ENCODE data around the gene SPOCD1. TPM values are rescaled to one million over a fixed set of nuclear protein-coding genes. Genes with fewer than 3 reads are reported as not detected.

SPOCD1 gene
- total and polyA plus RNA-seq, 2 of the 4 experiments (the other 2 are of a cell fraction) = 59.7 to 132 TPM

GRCh38 chr1:31792541-31792940, 23.3 kb downstream of the SPOCD1 start:
- no peak overlapping the region for H2BK15ac ChIP-seq (ENCODE audit: low read depth, low read length)
- no peak for TF ChIP-seq CHD1 (IDR thresholded peaks at IDR 0.05; ENCODE audit: low read depth, low read length)
- TF ChIP-seq MXI1 (IDR thresholded peaks at IDR 0.05; ENCODE audit: borderline replicate concordance, low read depth, low read length) = no peak
- TF ChIP-seq CTCF (conservative IDR thresholded peaks at IDR 0.05; ENCODE audit: low read depth, low read length) = no peak
- TF ChIP-seq RAD21 (IDR thresholded peaks at IDR 0.05; ENCODE audit: low read length) = no peak
- TF ChIP-seq USF2 (IDR thresholded peaks at IDR 0.05; ENCODE audit: low read depth, low read length) = no peak
- no peak for TF ChIP-seq MAFK (IDR thresholded peaks at IDR 0.05; ENCODE audit: low read depth, low read length)
- no peak for TF ChIP-seq ELK1 (IDR thresholded peaks at IDR 0.05; ENCODE audit: borderline replicate concordance, low read depth, low read length)
- no peak for TF ChIP-seq RFX5 (IDR thresholded peaks at IDR 0.05; ENCODE audit: low read depth, low read length)
- TF ChIP-seq SMC3 (IDR thresholded peaks at IDR 0.05; ENCODE audit: low read depth, low read length) = no peak
- no peak for TF ChIP-seq POLR2A (IDR thresholded peaks at IDR 0.05; ENCODE audit: low read depth, low read length)
- no peak for TF ChIP-seq NFE2L2 (IDR thresholded peaks at IDR 0.05; ENCODE audit: low read depth, low read length)
- no peak for TF ChIP-seq BHLHE40 (IDR thresholded peaks at IDR 0.05; ENCODE audit: low read depth, low read length)
- no peak for TF ChIP-seq MAZ (IDR thresholded peaks at IDR 0.05; ENCODE audit: borderline replicate concordance, low read depth, low read length)
- no peak overlapping the region for H3K9ac ChIP-seq (ENCODE audit: low read depth, low read length)
- no peak overlapping the region for H3K4me2 ChIP-seq (ENCODE audit: low read depth, low read length)
- peaks cover 21% of the 10 kb centered on the region for H3K4me1 ChIP-seq (ENCODE audit: control insufficient read depth, insufficient read depth, low read length)
- no peak overlapping the region for H4K91ac ChIP-seq (ENCODE audit: insufficient read depth, low read depth, low read length)
- WGBS, 2 experiments (ENCODE audit: extremely low coverage in 2 of 2, insufficient read length in 1 of 2) = no CpG with 5 or more reads among the region's 4 CpGs
- no peak overlapping the region for H3K14ac ChIP-seq (replicated peaks; ENCODE audit: low read depth, low read length)
- CTCF ChIA-PET = no interaction called here
- H3K23ac ChIP-seq (ENCODE audit: low read depth, low read length) = no peak overlapping the region
- H3K27ac ChIP-seq (ENCODE audit: insufficient read depth, low read length) = no peak overlapping the region
- H3K18ac ChIP-seq (ENCODE audit: low read depth, low read length) = no peak overlapping the region
- no peak overlapping the region for H3K4ac ChIP-seq (ENCODE audit: low read depth, low read length)
- no peak overlapping the region for H2BK20ac ChIP-seq (ENCODE audit: low read depth, low read length)
- H4K20me1 ChIP-seq (ENCODE audit: insufficient read depth, low read length) = peaks cover 24% of the 10 kb centered on the region
- ATAC-seq (ENCODE audit: low read depth) (no peak), DNase-seq (no peak)
- H3K27me3 ChIP-seq (ENCODE audit: control insufficient read depth, insufficient read depth, low read length) = no peaks in the 10 kb centered on the region
- BruUV-seq (replicated peaks) = no TSS peak
- H3K56ac ChIP-seq (ENCODE audit: extremely low read depth, insufficient read depth, low read length) = no peak overlapping the region
- peaks cover 1% of the 10 kb centered on the region; the same call in 1 of the 2 replicates for H3K36me3 ChIP-seq (ENCODE audit: control insufficient read depth, insufficient read depth, low read length)
- no peak overlapping the region for H2AK9ac ChIP-seq (replicated peaks; ENCODE audit: low read depth, low read length, poor library complexity)
- in situ Hi-C loops (cut with MboI; ENCODE audit: low sequenced_read_pairs) (no loop called here), dilution Hi-C loops (cut with HindIII; ENCODE audit: low sequenced_read_pairs, unreplicated experiment) (no loop called here), intact Hi-C loops (cut with micrococcal nuclease) (loop anchor here (10.0 kb wide), 2 partner anchors 272 to 358 kb away; no protein-coding TSS in a partner anchor)
- no peak overlapping the region for H2BK5ac ChIP-seq (ENCODE audit: low read depth, low read length, poor library complexity, severe bottlenecking)
- H3K4me3 ChIP-seq (ENCODE audit: insufficient read depth, low read depth, low read length) = no peak overlapping the region
- H3K79me1 ChIP-seq (ENCODE audit: low read depth in 1 of 2, low read length in 2 of 2) = peaks cover 11 to 43% of the 10 kb centered on the region in 2 experiments; a peak in 2 of 4 replicates
- H3K9me1 ChIP-seq (ENCODE audit: insufficient read depth, low read length) = peaks cover 23% of the 10 kb centered on the region
- H4K5ac ChIP-seq (ENCODE audit: low read depth, low read length) = no peak overlapping the region
- H2AFZ ChIP-seq (replicated peaks; ENCODE audit: low read length, poor library complexity) = no peak overlapping the region
- POLR2A ChIA-PET (ENCODE audit: unreplicated experiment) = no interaction called here
- no peak overlapping the region for H2BK120ac ChIP-seq (ENCODE audit: low read depth, low read length)
- H2AK5ac ChIP-seq (ENCODE audit: low read depth, low read length) = no peak overlapping the region
- no peaks in the 10 kb centered on the region for H3K9me3 ChIP-seq (ENCODE audit: control insufficient read depth, insufficient read depth, low read length)
- no peak overlapping the region for H4K8ac ChIP-seq (ENCODE audit: low read depth in 2 of 2, low read length in 2 of 2)
